PC-9 (cell line): Measurements from ENCODE around the gene C1orf122. TPM values are rescaled to one million over a fixed set of nuclear protein-coding genes. Genes with fewer than 3 reads are reported as not detected.
"Not testable (repeated sequence)": the region's sequence is repeated elsewhere in the genome, so short reads cannot be mapped to it uniquely, and the experiment has no call there.

Experiments
- BruUV-seq: library from RNA; stranded (reverse); fragments of 400-500 nt; replicated peaks from 2 replicates; lab custom pipeline; 2021; lab: Mats Ljungman, UMichigan
- CTCF ChIA-PET: fragments of 300-600 bp; sonication (Branson Sonifier 250); formaldehyde crosslinking; loops from one replicate; lab custom pipeline; 2022; ENCODE audit warnings: antibody characterized with exemption; lab: Charles Lee
- POLR2A ChIA-PET: fragments of 300-600 bp; sonication (Branson Sonifier 250); formaldehyde crosslinking; loops from one replicate; lab custom pipeline; 2022; ENCODE audit warnings: antibody characterized with exemption; ENCODE audit not compliant: unreplicated experiment; lab: Charles Lee
- DNase-seq, 2 experiments: peaks; one replicate each; pipeline versions ENCODE4 v3.0.0 to v3.0.0-alpha.2; 2015 to 2022; ENCODE audit warnings: mixed read lengths in 1 of 2
- H2AFZ ChIP-seq: fragments of 200-600 bp; sonication (generic); 2 replicates; pipeline ENCODE4 v1.8.1; 2017; ENCODE audit warnings: antibody characterized with exemption
- H3F3A ChIP-seq: fragments of 200-600 bp; sonication (generic); 2 replicates; pipeline ENCODE4 v1.8.1; 2017; ENCODE audit warnings: antibody characterized with exemption, mild to moderate bottlenecking, low read depth; ENCODE audit not compliant: insufficient read depth
- H3K27ac ChIP-seq: fragments of 200-600 bp; sonication (generic); 2 replicates; pipeline ENCODE4 v1.6.1; 2016; ENCODE audit warnings: mixed run types
- H3K27me3 ChIP-seq: fragments of 200-600 bp; sonication (generic); 2 replicates; pipeline ENCODE4 v1.6.1; 2016; ENCODE audit warnings: low read depth, mixed run types; ENCODE audit not compliant: insufficient read depth
- H3K36me3 ChIP-seq: fragments of 200-600 bp; sonication (generic); 2 replicates; pipeline ENCODE4 v1.6.1; 2016; ENCODE audit warnings: low read depth, mixed run types
- H3K4me1 ChIP-seq: fragments of 200-600 bp; sonication (generic); replicated peaks from 2 replicates; pipeline ENCODE4 v1.6.1; 2016; ENCODE audit warnings: mixed run types; ENCODE audit not compliant: insufficient read depth
- H3K4me2 ChIP-seq: fragments of 200-600 bp; sonication (generic); 2 replicates; pipeline ENCODE4 v1.6.1; 2017; ENCODE audit warnings: mixed run types
- H3K4me3 ChIP-seq: fragments of 200-600 bp; sonication (generic); 2 replicates; pipeline ENCODE4 v1.6.1; 2016; ENCODE audit warnings: mixed run types
- H3K79me2 ChIP-seq: fragments of 200-600 bp; sonication (generic); 2 replicates; pipeline ENCODE4 v1.6.1; 2017; ENCODE audit warnings: low read depth, mixed run types
- H3K9me2 ChIP-seq: fragments of 200-600 bp; sonication (generic); 2 replicates; pipeline ENCODE4 v1.8.1; 2017; ENCODE audit warnings: mild to moderate bottlenecking; ENCODE audit not compliant: insufficient read depth
- H3K9me3 ChIP-seq: fragments of 200-600 bp; sonication (generic); 2 replicates; pipeline ENCODE4 v1.8.1; 2016; ENCODE audit warnings: low read depth; ENCODE audit not compliant: insufficient read depth
- H4K20me1 ChIP-seq: fragments of 200-600 bp; sonication (generic); 2 replicates; pipeline ENCODE4 v1.8.1; 2017; ENCODE audit not compliant: insufficient read depth
- EZH2 ChIP-seq: fragments of 200-600 bp; sonication (generic); IDR thresholded peaks from 2 replicates; pipeline ENCODE4 v1.8.0; 2017; ENCODE audit warnings: antibody characterized with exemption, low read depth
- intact Hi-C: fragments of 100-400 bp; cut with micrococcal nuclease; formaldehyde crosslinking; loops from one replicate; pipeline ENCODE4 v1.10.0; 2022; ENCODE audit not compliant: unreplicated experiment
- total RNA-seq: library from RNA; stranded (reverse); gene quantifications from 2 replicates; pipeline ENCODE4 v1.2.3, GENCODE V29; 2021
- TF ChIP-seq, protein P1 (sequence below): fragments of 200-600 bp; sonication (generic); conservative IDR thresholded peaks from 2 replicates; pipeline ENCODE4 v1.6.1; 2017; ENCODE audit warnings: mixed run types, antibody characterized with exemption, mild to moderate bottlenecking, moderate library complexity

C1orf122 gene
- total RNA-seq, 1 experiment from 2014 or later, result 51.8 TPM

- intact Hi-C loops, result no loop called here
- H3F3A ChIP-seq, result no peaks in the 10 kb centered on the region
- ChIA-PET CTCF (no interaction called here), POLR2A (no interaction called here)
- H3K36me3 ChIP-seq, result no peaks in the 10 kb centered on the region
- H3K27ac ChIP-seq, result no peak overlapping the region
- no peak overlapping the region for H2AFZ ChIP-seq
- no peak for TF ChIP-seq EZH2
- TF ChIP-seq, protein P1, sequence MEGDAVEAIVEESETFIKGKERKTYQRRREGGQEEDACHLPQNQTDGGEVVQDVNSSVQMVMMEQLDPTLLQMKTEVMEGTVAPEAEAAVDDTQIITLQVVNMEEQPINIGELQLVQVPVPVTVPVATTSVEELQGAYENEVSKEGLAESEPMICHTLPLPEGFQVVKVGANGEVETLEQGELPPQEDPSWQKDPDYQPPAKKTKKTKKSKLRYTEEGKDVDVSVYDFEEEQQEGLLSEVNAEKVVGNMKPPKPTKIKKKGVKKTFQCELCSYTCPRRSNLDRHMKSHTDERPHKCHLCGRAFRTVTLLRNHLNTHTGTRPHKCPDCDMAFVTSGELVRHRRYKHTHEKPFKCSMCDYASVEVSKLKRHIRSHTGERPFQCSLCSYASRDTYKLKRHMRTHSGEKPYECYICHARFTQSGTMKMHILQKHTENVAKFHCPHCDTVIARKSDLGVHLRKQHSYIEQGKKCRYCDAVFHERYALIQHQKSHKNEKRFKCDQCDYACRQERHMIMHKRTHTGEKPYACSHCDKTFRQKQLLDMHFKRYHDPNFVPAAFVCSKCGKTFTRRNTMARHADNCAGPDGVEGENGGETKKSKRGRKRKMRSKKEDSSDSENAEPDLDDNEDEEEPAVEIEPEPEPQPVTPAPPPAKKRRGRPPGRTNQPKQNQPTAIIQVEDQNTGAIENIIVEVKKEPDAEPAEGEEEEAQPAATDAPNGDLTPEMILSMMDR, result no peak
- no peaks in the 10 kb centered on the region for H4K20me1 ChIP-seq
- H3K27me3 ChIP-seq, result peaks cover 82% of the 10 kb centered on the region
- no peaks in the 10 kb centered on the region for H3K9me2 ChIP-seq
- DNase-seq, result no peak
- H3K79me2 ChIP-seq, result no peaks in the 10 kb centered on the region
- no peak overlapping the region for H3K4me2 ChIP-seq
- H3K4me3 ChIP-seq, result no peak overlapping the region
- no peaks in the 10 kb centered on the region for H3K4me1 ChIP-seq
- BruUV-seq, result no TSS peak
- H3K9me3 ChIP-seq, result no peaks in the 10 kb centered on the region
Observed at GRCh38 chr1:37767488-37767887, 40.1 kb upstream of the C1orf122 start.

DNA sequence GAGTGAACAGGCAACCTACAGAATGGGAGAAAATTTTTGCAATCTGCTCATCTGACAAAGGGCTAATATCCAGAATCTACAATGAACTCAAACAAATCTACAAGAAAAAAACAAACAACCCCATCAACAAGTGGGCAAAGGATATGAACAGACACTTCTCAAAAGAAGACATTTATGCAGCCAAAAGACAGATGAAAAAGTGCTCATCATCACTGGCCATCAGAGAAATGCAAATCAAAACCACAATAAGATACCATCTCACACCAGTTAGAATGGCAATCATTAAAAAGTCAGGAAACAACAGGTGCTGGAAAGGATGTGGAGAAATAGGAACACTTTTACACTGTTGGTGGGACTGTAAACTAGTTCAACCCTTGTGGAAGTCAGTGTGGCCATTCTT, 36.1 kb upstream of the C1orf122 start:
- POLR2A ChIA-PET, CTCF ChIA-PET, intact Hi-C loops: not testable (repeated sequence)

DNA sequence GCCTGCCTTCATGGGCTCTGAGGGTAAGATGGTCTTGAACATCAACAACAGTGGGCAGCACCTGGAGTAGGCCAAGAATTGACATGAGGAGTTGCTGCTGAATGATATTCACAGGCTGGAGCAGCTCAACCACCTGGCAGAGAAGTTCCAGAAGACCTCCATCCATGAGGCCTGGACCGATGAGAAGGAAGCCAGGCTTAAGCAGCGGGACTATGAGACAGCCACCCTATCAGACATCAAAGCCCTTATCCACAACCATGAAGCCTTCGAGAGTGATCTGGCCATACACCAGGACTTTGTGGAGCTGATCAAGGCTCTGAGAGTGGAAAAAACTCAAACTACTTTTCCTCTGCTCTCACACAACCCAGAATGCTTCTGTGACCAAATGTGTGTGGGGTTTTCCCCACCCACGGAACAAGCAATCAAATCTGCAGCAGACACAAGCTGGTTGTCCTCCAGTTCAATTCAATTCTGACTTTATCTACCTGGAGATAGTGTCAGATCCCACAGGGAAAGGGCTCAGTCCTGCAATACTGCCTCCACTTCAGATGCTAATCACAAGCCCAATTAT, 30.6 kb upstream of the C1orf122 start:
- Histone ChIP-seq H3K4me1 (no peaks in the 10 kb centered on the region), H3K36me3 (no peaks in the 10 kb centered on the region), H3K27ac (no peak overlapping the region), H3K9me2 (no peaks in the 10 kb centered on the region), H3K4me3 (no peak overlapping the region), H3K27me3 (peaks cover 8% of the 10 kb centered on the region; the same call in 1 of the 2 replicates), H2AFZ (no peak overlapping the region), H3K4me2 (no peak overlapping the region), H4K20me1 (no peaks in the 10 kb centered on the region), H3F3A (no peaks in the 10 kb centered on the region), H3K79me2 (no peaks in the 10 kb centered on the region), H3K9me3 (no peaks in the 10 kb centered on the region; the same call in 1 of the 2 replicates)
- no peak for DNase-seq
- POLR2A ChIA-PET, result no interaction called here
- intact Hi-C loops, result no loop called here
- TF ChIP-seq, protein P1, result no peak
- TF ChIP-seq EZH2, result no peak
- CTCF ChIA-PET, result no interaction called here
- no TSS peak for BruUV-seq

More for the DNA sequence above, 36.1 kb upstream of the C1orf122 start:
- H2AFZ ChIP-seq, H3K9me2 ChIP-seq, H3K4me3 ChIP-seq, BruUV-seq, H3K4me2 ChIP-seq, H3K36me3 ChIP-seq, H3K79me2 ChIP-seq, H3F3A ChIP-seq, H3K9me3 ChIP-seq, DNase-seq, H3K4me1 ChIP-seq, H3K27ac ChIP-seq, H4K20me1 ChIP-seq: not testable (repeated sequence)
- peaks cover 45% of the 10 kb centered on the region for H3K27me3 ChIP-seq

GRCh38 chr1:37778654-37779053, 28.9 kb upstream of the C1orf122 start:
- intact Hi-C loops, result no loop called here
- Histone ChIP-seq H3K4me2 (no peak overlapping the region), H3K27ac (no peak overlapping the region), H3K36me3 (no peaks in the 10 kb centered on the region), H3K79me2 (no peaks in the 10 kb centered on the region), H3K9me3 (no peaks in the 10 kb centered on the region; the same call in 1 of the 2 replicates), H3K27me3 (peaks cover 11% of the 10 kb centered on the region; the same call in 1 of the 2 replicates), H3K4me3 (no peak overlapping the region), H4K20me1 (no peaks in the 10 kb centered on the region), H3K9me2 (no peaks in the 10 kb centered on the region), H2AFZ (no peak overlapping the region), H3K4me1 (no peaks in the 10 kb centered on the region), H3F3A (no peaks in the 10 kb centered on the region)
- BruUV-seq, result no TSS peak
- ChIA-PET CTCF (no interaction called here), POLR2A (no interaction called here)
- DNase-seq, result no peak
- no peak for TF ChIP-seq EZH2
- TF ChIP-seq, protein P1, result no peak
